Astrocyte of the cerebellum (primary cell): Measurements from ENCODE around the gene WIPF2.
A peak's percentile ranks its signal among the peaks of the same experiment; 100 is the strongest.
"Not testable (repeated sequence)": the region's sequence is repeated elsewhere in the genome, so short reads cannot be mapped to it uniquely, and the experiment has no call there.

Experiments used
- DNase-seq: peaks from one replicate; pipeline ENCODE4 v3.0.0-alpha.2; 2011; ENCODE audit warnings: low read depth
- H3K4me3 ChIP-seq: 2 replicates; pipeline ENCODE4 v1.5.1; 2011; ENCODE audit warnings: mild to moderate bottlenecking, low read depth, low read length, moderate library complexity
- in situ Hi-C: cut with HindIII; loops from 2 replicates; pipeline ENCODE4 v1.10.0; 2017; ENCODE audit warnings: low sequenced_read_pairs
- TF ChIP-seq, protein P1 (sequence below): IDR thresholded peaks from 2 replicates; pipeline ENCODE4 v1.5.1; 2012; ENCODE audit warnings: low read length, low read depth, moderate library complexity, mild to moderate bottlenecking; ENCODE audit errors: missing control alignments

Gene WIPF2

DNA sequence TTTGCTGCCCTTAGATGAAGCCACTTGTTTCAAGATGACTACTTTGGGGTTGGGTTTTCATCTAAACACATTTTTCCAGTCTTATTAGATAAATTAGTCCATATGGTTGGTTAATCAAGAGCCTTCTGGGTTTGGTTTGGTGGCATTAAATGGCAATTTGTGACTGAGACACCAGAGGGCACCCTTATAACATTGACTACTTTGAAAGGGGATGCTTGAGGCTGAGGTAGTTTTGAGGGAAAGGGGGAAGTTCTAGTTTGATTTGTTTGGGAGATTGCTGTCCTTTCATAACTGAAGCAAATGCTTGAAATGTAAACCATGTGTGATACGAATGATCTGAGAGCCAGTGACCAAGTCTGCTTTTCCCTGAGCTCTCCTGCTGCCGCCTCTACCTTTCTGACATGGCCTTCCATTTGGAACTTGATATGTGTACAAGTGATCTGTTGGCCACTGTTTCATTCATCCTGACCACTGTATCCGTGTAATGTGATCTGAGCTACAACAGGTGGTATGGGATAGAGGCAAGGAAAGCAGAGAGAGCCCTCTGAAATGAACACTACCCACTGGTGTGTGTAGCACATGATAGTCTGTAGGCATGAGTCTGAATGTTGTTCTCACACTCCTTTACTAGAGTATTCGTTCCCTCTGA is 84.0 kb downstream of the WIPF2 start:
- peak; percentile 65 for DNase-seq
- TF ChIP-seq, protein P1, sequence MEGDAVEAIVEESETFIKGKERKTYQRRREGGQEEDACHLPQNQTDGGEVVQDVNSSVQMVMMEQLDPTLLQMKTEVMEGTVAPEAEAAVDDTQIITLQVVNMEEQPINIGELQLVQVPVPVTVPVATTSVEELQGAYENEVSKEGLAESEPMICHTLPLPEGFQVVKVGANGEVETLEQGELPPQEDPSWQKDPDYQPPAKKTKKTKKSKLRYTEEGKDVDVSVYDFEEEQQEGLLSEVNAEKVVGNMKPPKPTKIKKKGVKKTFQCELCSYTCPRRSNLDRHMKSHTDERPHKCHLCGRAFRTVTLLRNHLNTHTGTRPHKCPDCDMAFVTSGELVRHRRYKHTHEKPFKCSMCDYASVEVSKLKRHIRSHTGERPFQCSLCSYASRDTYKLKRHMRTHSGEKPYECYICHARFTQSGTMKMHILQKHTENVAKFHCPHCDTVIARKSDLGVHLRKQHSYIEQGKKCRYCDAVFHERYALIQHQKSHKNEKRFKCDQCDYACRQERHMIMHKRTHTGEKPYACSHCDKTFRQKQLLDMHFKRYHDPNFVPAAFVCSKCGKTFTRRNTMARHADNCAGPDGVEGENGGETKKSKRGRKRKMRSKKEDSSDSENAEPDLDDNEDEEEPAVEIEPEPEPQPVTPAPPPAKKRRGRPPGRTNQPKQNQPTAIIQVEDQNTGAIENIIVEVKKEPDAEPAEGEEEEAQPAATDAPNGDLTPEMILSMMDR, result peak; percentile 76
- H3K4me3 ChIP-seq, result no peak overlapping the region
- in situ Hi-C loops, result loop anchor here (5.0 kb wide), 2 partner anchors 49 to 114 kb away; partner anchors contain the start of gene TOP2A

DNA sequence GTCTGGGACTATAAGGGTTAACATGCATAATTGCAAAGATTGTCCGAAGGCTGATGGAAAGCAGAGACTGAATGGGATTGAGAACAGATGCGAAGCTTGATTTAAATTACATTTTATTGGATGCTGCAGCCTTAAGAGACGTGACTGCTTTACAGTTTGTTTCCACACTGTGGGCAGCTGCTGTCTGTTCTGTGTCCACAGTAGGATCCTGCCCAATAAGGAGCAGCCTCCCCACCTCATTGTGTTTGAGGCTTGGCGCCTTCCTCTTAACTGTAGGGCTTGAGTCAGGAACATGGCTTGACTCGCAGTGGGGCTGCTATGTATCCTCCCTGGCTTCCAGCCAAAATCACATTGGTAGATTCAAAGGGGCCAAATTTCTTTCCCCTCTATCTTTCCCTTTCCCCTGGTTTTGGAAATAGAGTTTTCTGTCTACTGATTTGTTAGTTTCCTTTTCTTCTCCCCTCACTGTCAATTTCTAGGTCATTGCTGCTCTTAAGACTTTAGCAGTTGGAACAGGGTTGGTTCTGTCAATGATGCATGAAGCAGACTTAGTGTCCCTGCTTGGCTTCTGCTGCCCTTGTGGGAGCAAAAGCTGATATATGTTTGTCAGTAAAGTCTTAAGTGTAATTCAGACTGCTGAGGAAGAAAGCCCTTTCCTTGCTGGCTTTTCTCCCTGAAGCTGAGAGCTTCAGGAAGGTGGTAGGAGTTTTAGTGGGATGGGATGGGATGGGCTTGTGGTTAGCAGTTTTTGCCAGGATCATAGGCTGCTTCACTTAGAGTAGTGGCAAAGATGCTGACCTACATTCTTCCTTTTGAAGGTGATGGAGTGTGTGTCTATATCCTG is 84.8 kb downstream of the WIPF2 start:
- TF ChIP-seq, protein P1, result no peak
- H3K4me3 ChIP-seq, result no peak overlapping the region
- peak; percentile 66 for DNase-seq
- in situ Hi-C loops, result loop anchor here (5.0 kb wide), 2 partner anchors 48 to 113 kb away; partner anchors contain the start of gene TOP2A

DNA sequence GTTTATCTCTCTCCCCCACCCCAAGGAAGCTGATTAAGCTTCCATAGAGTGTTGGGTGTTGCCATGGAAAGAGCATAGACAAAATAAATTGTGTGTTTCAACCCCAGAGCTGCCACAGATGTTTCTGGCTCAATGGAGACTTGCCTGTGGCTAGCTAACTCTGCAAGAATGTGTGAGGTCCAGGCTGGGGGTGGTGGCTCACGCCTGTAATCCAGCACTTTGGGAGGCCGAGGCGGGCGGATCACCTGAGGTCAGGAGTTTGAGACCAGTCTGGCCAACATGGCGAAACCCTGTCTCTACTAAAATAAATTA is 85.4 kb downstream of the WIPF2 start:
- not testable (repeated sequence) for H3K4me3 ChIP-seq
- in situ Hi-C loops, result loop anchor here (5.0 kb wide), 2 partner anchors 48 to 113 kb away; partner anchors contain the start of gene TOP2A
- DNase-seq, result peak; percentile 79

DNA sequence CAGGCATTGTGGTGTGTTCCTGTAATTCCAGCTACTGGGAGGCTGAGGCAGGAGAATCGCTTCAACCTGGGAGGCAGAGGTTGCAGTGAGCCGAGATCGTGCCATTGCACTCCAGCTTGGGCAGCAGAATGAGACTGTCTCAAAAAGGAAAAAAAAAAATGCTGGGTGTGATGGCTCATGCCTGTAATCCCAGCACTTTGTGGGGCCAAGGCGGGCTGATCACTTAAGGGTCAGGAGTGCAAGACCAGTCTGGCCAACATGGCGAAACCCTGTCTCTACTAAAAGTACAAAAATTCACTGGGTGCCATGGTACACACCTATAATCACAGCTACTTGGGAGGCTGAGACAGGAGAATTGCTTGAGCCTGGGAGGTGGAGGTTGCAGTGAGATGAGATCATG is 85.8 kb downstream of the WIPF2 start:
- H3K4me3 ChIP-seq, DNase-seq: not testable (repeated sequence)
- in situ Hi-C loops, result loop anchor here (5.0 kb wide), 2 partner anchors 47 to 112 kb away; partner anchors contain the start of gene TOP2A

DNA sequence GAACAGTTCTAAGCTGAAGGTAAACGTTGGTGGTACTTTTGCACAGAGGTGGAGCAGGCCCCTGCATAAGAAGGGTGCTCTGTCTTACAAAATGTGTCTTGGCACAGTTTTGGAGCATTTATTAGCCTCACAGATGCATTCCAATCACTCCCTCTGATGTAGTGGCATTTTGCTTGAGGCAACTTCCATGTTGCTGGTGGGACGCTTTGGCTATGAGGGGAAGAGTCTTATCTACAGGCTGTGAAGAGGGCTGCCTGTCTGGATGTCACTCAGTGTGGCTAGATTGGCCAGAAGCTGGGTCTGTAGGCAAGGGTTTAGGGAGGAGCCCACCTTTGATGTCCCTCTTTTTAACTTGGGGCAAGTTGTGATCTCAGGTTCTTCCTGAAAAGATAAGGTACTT is 87.3 kb downstream of the WIPF2 start:
- TF ChIP-seq, protein P1, result no peak

DNA sequence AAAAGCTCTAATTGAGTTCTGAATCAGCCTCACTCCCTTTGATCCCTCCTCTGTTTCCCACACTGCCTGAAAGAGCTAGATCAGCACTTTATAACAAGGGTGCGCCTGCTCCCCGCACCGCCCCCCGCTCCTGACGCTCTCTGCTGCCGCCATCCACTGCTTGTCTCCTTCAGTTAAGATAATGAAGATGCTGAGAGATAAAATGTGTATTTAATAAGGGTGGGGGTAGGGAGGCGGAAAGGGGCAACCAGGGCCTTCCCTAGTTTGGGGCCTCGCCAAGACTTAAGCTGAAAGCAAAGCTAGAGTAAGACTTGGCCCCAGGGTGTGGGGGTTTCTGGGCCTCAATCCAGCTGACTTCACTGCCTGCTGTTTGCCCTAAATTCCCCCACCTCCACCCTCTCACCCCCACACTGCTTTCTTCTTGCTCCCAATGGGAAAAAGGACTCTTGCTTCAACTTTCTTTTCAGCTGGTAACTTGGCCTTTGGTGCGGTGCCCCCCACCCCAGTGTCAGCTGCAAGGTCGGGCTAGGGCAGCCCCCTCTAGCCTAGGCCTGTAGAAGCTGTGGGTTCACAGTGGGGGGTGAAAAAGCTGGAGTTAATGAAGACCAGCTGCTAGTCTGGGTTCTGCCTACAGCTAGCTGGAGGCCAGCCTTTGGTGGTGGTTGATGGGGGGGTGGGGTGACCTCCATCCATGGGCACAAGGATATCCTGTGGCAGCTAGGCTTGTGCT is 88.1 kb downstream of the WIPF2 start:
- TF ChIP-seq, protein P1, result no peak
- DNase-seq, result no peak
- in situ Hi-C loops, result no loop called here
- H3K4me3 ChIP-seq, result no peak overlapping the region

More for the DNA sequence above, 87.3 kb downstream of the WIPF2 start:
- no peak for DNase-seq
- no peak overlapping the region for H3K4me3 ChIP-seq
- in situ Hi-C loops, result no loop called here

DNA sequence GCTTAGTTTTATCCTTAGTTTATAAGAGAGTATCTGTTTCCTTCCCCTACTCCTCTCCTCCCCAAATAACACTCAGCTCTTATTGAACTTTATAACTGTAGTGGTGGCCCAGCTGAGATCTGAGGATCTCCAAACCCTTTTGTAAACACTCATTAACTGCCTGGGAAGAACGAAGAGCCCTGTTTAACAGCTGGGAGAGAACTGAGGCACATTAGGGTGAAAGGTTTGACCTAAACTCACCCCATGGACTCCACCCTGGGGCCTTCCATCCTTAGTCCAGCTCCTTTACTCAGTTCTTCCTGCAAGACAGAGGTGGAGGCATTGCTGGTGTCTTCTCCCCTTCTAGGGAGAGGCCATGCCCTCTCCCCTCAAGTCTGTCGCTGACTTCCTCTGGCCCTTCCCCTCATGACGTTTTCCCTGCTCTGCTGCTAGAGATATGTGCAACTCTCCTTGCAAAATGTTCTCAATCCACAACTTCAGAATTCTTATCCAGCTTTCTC is 88.7 kb downstream of the WIPF2 start:
- DNase-seq, result no peak
- TF ChIP-seq, protein P1, result no peak
- no peak overlapping the region for H3K4me3 ChIP-seq
- in situ Hi-C loops, result no loop called here
